GM21529 (cell line): Measurements from ENCODE around the gene AGAP5.
"Not testable (repeated sequence)": the region's sequence is repeated elsewhere in the genome, so short reads cannot be mapped to it uniquely, and the experiment has no call there.

Source experiments
- ATAC-seq: cut with Tn5 transposase; IDR thresholded peaks from one replicate; pipeline ENCODE4 v1.9.1; 2021; ENCODE audit not compliant: unreplicated experiment

AGAP5 gene

GRCh38 chr10:73662705-73663104 lies 35.2 kb downstream of the AGAP5 start:
- ATAC-seq: not testable (repeated sequence)

- ATAC-seq: no peak
Observed at GRCh38 chr10:73655990-73656298, 42.0 kb downstream of the AGAP5 start, which contains the start of gene SYNPO2L. Gene SYNPO2L, minus strand, starts transcription at chr10:73656029. Its CDS starts 107 bp downstream, at chr10:73655922.

- ATAC-seq: no peak
Observed at GRCh38 chr10:73655257-73655989, 42.5 kb downstream of the AGAP5 start.

GRCh38 chr10:73653701-73654100 lies 44.2 kb downstream of the AGAP5 start:
- ATAC-seq: no peak

- ATAC-seq: no peak
Observed at GRCh38 chr10:73653195-73653594, 44.7 kb downstream of the AGAP5 start.

GRCh38 chr10:73650537-73651331 lies 47.2 kb downstream of the AGAP5 start:
- no peak for ATAC-seq

GRCh38 chr10:73649876-73650536 lies 47.9 kb downstream of the AGAP5 start:
- ATAC-seq: no peak

GRCh38 chr10:73648975-73649829 lies 48.7 kb downstream of the AGAP5 start:
- ATAC-seq: no peak

- no peak for ATAC-seq
Observed at GRCh38 chr10:73647875-73648651, 49.8 kb downstream of the AGAP5 start.

- ATAC-seq: no peak
Observed at GRCh38 chr10:73647211-73647874, 50.6 kb downstream of the AGAP5 start.

GRCh38 chr10:73646598-73647041 lies 51.3 kb downstream of the AGAP5 start:
- ATAC-seq: no peak

- ATAC-seq: no peak
Observed at GRCh38 chr10:73645251-73645650, 52.7 kb downstream of the AGAP5 start.

- ATAC-seq: no peak
Observed at GRCh38 chr10:73644767-73645166, 53.1 kb downstream of the AGAP5 start.

GRCh38 chr10:73644015-73644743 lies 53.7 kb downstream of the AGAP5 start:
- ATAC-seq: no peak

GRCh38 chr10:73643362-73643761 lies 54.5 kb downstream of the AGAP5 start:
- no peak for ATAC-seq

- no peak for ATAC-seq
Observed at GRCh38 chr10:73641328-73642060, 56.4 kb downstream of the AGAP5 start, which contains the start of gene MYOZ1. Gene MYOZ1, minus strand, starts transcription at chr10:73641474. Its CDS starts 1,457 bp downstream, at chr10:73640017.

- ATAC-seq: no peak
Observed at GRCh38 chr10:73639286-73639685, 58.6 kb downstream of the AGAP5 start.

GRCh38 chr10:73635781-73636180 lies 62.1 kb downstream of the AGAP5 start:
- ATAC-seq: no peak
